T-cell (primary cell): ENCODE measurements around the gene CDH8. TPM values are rescaled to one million over a fixed set of nuclear protein-coding genes. Genes with fewer than 3 reads are reported as not detected.

ENCODE experiments used
- ATAC-seq, 4 experiments: fragments of 200-7000 bp in 3 of 4; fragments of 150-1000 bp in 1 of 4; cut with Tn5 transposase; replicated peaks in 1 of 4; 1 replicate in 3 of 4; 2 replicates in 1 of 4; pipeline ENCODE4 v1.10.0; 2021; ENCODE audit warnings: moderate library complexity in 3 of 4, mild to moderate bottlenecking in 2 of 4, moderate number of reproducible peaks in 1 of 4
- CTCF ChIA-PET, 2 donors: fragments of 300-600 bp; sonication (Branson Sonifier 250); formaldehyde crosslinking; loops; one replicate each; lab custom pipeline; 2022; ENCODE audit warnings: antibody characterized with exemption in 2 of 2; lab: Charles Lee
- POLR2A ChIA-PET, 2 donors: fragments of 300-600 bp; sonication (Branson Sonifier 250); formaldehyde crosslinking; loops; one replicate each; lab custom pipeline; 2022; ENCODE audit warnings: antibody characterized with exemption in 2 of 2; lab: Charles Lee
- DNase-seq, 35 experiments: peaks; one replicate each; pipeline versions ENCODE4 v3.0.0 to v3.0.0-alpha.2; 2013 to 2023
- H3K27ac ChIP-seq: one replicate; pipeline ENCODE4 v1.5.1; 2013; ENCODE audit warnings: low read length
- H3K27me3 ChIP-seq, 2 experiments: replicated peaks in 1 of 2; 1 replicate in 1 of 2; 2 replicates in 1 of 2; pipeline versions ENCODE4 v1.6.1 to v1.7.0; 2013; ENCODE audit warnings: low read length in 1 of 2, mixed read lengths in 1 of 2; ENCODE audit not compliant: control insufficient read depth in 2 of 2, insufficient read depth in 2 of 2; ENCODE audit errors: extremely low read depth in 1 of 2
- H3K36me3 ChIP-seq, 2 donors: 1 replicate in 1 of 2; 2 replicates in 1 of 2; pipeline versions ENCODE4 v1.6.1 to v1.7.0; 2013; ENCODE audit warnings: low read length in 1 of 2; ENCODE audit not compliant: control insufficient read depth in 2 of 2, insufficient read depth in 1 of 2; ENCODE audit errors: extremely low read depth in 1 of 2
- H3K4me1 ChIP-seq, 2 experiments: 1 replicate in 1 of 2; 2 replicates in 1 of 2; pipeline versions ENCODE4 v1.6.1 to v1.7.0; 2013; ENCODE audit warnings: low read length in 2 of 2, mixed read lengths in 1 of 2; ENCODE audit not compliant: insufficient read depth in 2 of 2, control insufficient read depth in 1 of 2; ENCODE audit errors: extremely low read depth in 1 of 2
- H3K4me3 ChIP-seq, 2 donors: 1 replicate in 1 of 2; 2 replicates in 1 of 2; pipeline versions ENCODE4 v1.5.1 to v1.7.0; 2013; ENCODE audit warnings: mild to moderate bottlenecking in 2 of 2, low read length in 1 of 2, moderate library complexity in 1 of 2; ENCODE audit not compliant: control insufficient read depth in 1 of 2; ENCODE audit errors: extremely low read depth in 1 of 2
- H3K9me3 ChIP-seq: 2 replicates; pipeline ENCODE4 v1.7.0; 2013
- H3K27ac Mint-ChIP-seq, 2 donors: one replicate each; pipeline ENCODE4 v1.8.0; 2020 to 2021; ENCODE audit warnings: mild to moderate bottlenecking in 2 of 2, mixed read lengths in 2 of 2
- H3K27me3 Mint-ChIP-seq, 2 donors: one replicate each; pipeline ENCODE4 v1.8.0; 2021 to 2022; ENCODE audit warnings: mixed read lengths in 2 of 2
- H3K36me3 Mint-ChIP-seq: one replicate; pipeline ENCODE4 v1.8.0; 2021; ENCODE audit warnings: mixed read lengths
- H3K4me1 Mint-ChIP-seq, 3 donors: one replicate each; pipeline ENCODE4 v1.8.0; 2020 to 2022; ENCODE audit warnings: mixed read lengths in 3 of 3, mild to moderate bottlenecking in 1 of 3
- H3K4me3 Mint-ChIP-seq, 3 donors: one replicate each; pipeline ENCODE4 v1.8.0; 2020 to 2022; ENCODE audit warnings: mild to moderate bottlenecking in 3 of 3, mixed read lengths in 3 of 3, moderate library complexity in 3 of 3
- H3K9me3 Mint-ChIP-seq, 3 donors: one replicate each; pipeline ENCODE4 v1.8.0; 2020 to 2022; ENCODE audit warnings: mixed read lengths in 3 of 3
- WGBS: methylation state at CpG from one replicate; pipeline ENCODE4 v1.1.5; 2013; ENCODE audit warnings: missing lambda C conversion rate; ENCODE audit not compliant: insufficient coverage; 5-methylcytosine and 5-hydroxymethylcytosine counted together
- total RNA-seq, 35 experiments: library from RNA in 6 of 35; stranded (reverse) in 6 of 35; fragments of 120-200 nt in 1 of 35; gene quantifications; one replicate each; pipeline versions ENCODE4 v1.2.1 to v1.2.4 and lab custom pipeline; 2013 to 2026

The CDH8 gene
- total RNA-seq, 5 donors from 2014 or later (not counting 1 experiment from before 2014, with no cell fraction given) = 0.39 to 1.0 TPM; not detected in 3

DNA sequence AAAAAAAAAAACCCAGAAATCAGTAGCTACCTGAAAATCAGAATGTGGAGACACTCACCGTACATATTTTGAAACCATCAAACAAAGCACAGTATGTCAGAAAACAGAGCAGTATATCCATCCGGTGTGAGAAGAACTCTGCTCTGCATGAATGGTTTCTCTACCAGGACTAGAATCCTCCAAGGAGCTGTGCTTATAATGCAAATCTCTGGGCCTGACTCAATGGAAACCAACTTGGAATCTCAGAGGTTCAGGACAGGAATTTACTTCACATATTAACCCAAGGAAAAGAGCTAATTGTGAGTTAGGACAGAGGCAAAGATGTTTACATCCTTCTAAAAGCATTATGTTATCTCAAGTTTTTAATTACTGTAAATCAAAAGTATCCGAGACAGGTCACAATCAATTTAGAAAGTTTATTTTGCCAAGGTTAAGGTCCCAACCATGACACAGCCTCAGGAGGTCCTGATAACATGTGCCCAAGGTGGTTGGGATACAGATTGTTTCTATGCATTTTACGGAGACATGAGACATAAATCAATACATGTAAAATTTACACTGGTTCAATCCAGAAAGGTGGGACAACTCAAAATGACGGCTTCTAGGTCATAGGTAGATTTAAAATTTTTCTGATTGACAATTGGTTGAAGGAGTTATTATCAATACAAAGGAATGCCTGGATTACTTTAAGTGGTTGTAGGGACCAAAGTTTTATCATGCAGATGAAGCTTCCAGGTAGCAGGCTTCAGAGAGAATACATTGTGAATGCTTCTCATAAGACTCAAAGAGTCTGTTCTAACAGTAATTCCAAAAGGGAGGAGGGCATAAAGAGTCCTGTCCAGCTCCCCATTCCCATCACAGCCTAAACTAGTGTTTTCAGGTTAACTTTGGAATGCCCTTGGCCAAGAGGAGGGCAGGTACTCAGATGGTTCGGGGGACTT, 164.1 kb downstream of the CDH8 start:
- H3K36me3 ChIP-seq = no peaks in the 10 kb centered on the region
- H3K4me3 ChIP-seq = no peak overlapping the region
- no peaks in the 10 kb centered on the region for H3K36me3 Mint-ChIP-seq
- H3K4me1 ChIP-seq = no peaks in the 10 kb centered on the region
- no peaks in the 10 kb centered on the region for H3K27me3 ChIP-seq
- DNase-seq = no peak
- no peak overlapping the region for H3K27ac Mint-ChIP-seq
- 93% methylated on average over 3 of the region's 6 CpGs for WGBS
- no peaks in the 10 kb centered on the region for H3K9me3 ChIP-seq
- no peaks in the 10 kb centered on the region for H3K4me1 Mint-ChIP-seq
- POLR2A ChIA-PET = no interaction called here
- H3K27ac ChIP-seq = no peak overlapping the region
- peaks cover 18 to 40% (median 22%) of the 10 kb centered on the region in 3 donors for H3K9me3 Mint-ChIP-seq
- H3K27me3 Mint-ChIP-seq = no peaks in the 10 kb centered on the region
- no peak overlapping the region for H3K4me3 Mint-ChIP-seq
- no peak for ATAC-seq
- CTCF ChIA-PET = interaction anchor here in 1 of 2 donors (1.5 kb wide), 1 partner anchor 10 kb away, joined by 5 read pairs; no protein-coding TSS in a partner anchor

DNA sequence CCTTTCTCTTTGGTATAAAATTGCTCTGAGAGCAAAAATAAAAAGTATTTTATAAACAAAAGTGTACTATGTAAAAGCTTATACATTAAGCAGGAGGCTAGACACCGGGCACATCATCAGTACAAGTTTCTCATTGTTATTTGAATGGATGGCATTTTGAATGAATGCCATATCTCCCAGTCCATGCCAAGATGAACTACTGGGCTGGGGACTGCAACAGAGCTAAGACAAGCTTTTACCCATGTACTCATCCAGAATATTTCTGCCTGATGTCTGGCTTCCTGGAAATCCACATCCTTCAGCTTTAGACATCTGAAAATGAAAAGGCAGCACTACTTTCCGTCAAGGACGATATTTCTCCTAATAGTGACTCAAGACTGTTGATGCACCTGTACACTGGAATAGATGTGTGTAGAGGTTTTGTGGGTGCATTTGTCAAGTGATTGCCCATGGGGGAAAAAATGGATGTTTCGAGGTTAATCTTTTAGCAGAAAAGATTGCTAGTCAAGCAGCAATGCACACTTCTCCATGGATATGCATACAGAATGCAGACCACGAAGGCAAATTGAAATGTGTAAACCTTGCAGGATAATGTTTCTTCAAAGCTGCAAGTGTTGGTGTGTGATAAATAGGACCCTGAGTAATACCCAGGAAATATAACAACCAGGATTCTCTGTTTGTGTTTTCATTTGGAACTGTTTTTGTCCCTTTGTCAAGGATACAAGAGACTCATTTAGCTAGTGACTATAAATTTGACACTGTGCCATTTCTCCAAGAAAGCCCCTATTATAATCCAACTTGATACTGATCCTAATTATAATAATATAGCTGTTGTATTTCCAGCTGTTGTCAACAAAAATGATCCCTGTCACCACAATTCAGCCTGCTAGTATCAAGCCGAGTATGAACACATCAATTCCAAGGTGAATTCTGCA, 173.8 kb downstream of the CDH8 start:
- Mint-ChIP-seq H3K27me3 (no peaks in the 10 kb centered on the region), H3K27ac (no peak overlapping the region), H3K4me1 (no peaks in the 10 kb centered on the region), H3K9me3 (peaks cover 12 to 43% (median 23%) of the 10 kb centered on the region in 3 donors), H3K4me3 (no peak overlapping the region), H3K36me3 (no peaks in the 10 kb centered on the region)
- POLR2A ChIA-PET = no interaction called here
- DNase-seq = no peak
- Histone ChIP-seq H3K27me3 (no peaks in the 10 kb centered on the region), H3K4me1 (no peaks in the 10 kb centered on the region), H3K9me3 (peaks cover 3% of the 10 kb centered on the region), H3K4me3 (no peak overlapping the region), H3K36me3 (no peaks in the 10 kb centered on the region), H3K27ac (no peak overlapping the region)
- ATAC-seq = no peak
- WGBS = 83% methylated on average over 1 of the region's 6 CpGs
- CTCF ChIA-PET = interaction anchor here in 1 of 2 donors (0.5 kb wide), 1 partner anchor 17 kb away, joined by 3 read pairs; no protein-coding TSS in a partner anchor

DNA sequence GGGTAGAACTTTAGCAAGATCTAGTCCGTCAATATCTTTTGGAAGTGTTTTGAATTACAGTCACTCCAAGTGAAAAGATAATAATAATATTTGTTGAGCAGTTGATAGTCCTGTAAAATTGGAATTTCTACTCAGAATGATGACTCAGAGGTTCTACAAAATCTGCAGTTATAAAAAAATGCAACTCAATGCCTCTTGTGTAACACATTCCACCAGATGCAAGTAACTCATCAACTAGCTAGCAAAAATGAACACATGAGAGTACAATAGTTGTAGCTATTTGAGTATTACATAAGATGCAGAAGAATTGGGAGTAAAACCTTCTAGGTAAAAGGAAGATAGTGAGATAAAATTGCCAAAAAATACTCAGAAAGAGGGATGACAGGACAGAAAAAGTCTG, 177.2 kb downstream of the CDH8 start:
- Histone ChIP-seq H3K36me3 (no peaks in the 10 kb centered on the region), H3K4me1 (no peaks in the 10 kb centered on the region), H3K9me3 (peaks cover 3% of the 10 kb centered on the region), H3K4me3 (no peak overlapping the region), H3K27me3 (no peaks in the 10 kb centered on the region), H3K27ac (no peak overlapping the region)
- no peak overlapping the region for H3K27ac Mint-ChIP-seq
- CTCF ChIA-PET = no interaction called here
- no peaks in the 10 kb centered on the region for H3K27me3 Mint-ChIP-seq
- H3K4me1 Mint-ChIP-seq = no peaks in the 10 kb centered on the region
- POLR2A ChIA-PET = no interaction called here
- no CpG with 5 or more reads among the region's 1 CpG for WGBS
- no peak overlapping the region for H3K4me3 Mint-ChIP-seq
- ATAC-seq = no peak
- peaks cover 12 to 35% (median 28%) of the 10 kb centered on the region in 3 donors for H3K9me3 Mint-ChIP-seq
- DNase-seq = no peak
- no peaks in the 10 kb centered on the region for H3K36me3 Mint-ChIP-seq

DNA sequence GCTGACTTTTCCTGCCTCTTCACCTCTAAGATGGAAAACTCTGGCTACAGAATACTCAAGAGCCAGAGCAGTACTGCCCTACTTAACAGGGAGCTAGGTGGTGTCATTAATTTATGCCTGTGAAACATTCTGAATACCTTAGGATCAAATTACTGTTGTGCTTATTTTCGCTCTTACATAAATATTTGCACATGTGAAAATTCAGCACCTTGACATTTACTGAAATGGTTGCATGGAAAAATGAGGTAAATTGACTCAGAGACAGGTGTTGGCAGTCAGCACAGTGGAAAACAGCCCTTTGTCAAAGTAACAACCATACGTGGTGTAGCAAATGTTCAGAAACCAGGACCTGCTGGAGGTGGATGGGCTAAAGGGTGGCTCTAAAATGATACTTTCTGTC, 193.6 kb downstream of the CDH8 start:
- ChIA-PET POLR2A (no interaction called here), CTCF (no interaction called here)
- ATAC-seq = no peak
- no peaks in the 10 kb centered on the region for H3K27me3 ChIP-seq
- H3K9me3 Mint-ChIP-seq = peaks cover 5 to 28% (median 27%) of the 10 kb centered on the region in 3 donors
- H3K36me3 Mint-ChIP-seq = no peaks in the 10 kb centered on the region
- H3K4me1 ChIP-seq = no peaks in the 10 kb centered on the region
- H3K27me3 Mint-ChIP-seq = no peaks in the 10 kb centered on the region
- no peak overlapping the region for H3K4me3 Mint-ChIP-seq
- WGBS = no CpG with 5 or more reads among the region's 2 CpGs
- H3K36me3 ChIP-seq = no peaks in the 10 kb centered on the region
- H3K4me3 ChIP-seq = no peak overlapping the region
- no peak overlapping the region for H3K27ac Mint-ChIP-seq
- no peaks in the 10 kb centered on the region for H3K4me1 Mint-ChIP-seq
- H3K27ac ChIP-seq = no peak overlapping the region
- peaks cover 2% of the 10 kb centered on the region for H3K9me3 ChIP-seq
- DNase-seq = no peak

DNA sequence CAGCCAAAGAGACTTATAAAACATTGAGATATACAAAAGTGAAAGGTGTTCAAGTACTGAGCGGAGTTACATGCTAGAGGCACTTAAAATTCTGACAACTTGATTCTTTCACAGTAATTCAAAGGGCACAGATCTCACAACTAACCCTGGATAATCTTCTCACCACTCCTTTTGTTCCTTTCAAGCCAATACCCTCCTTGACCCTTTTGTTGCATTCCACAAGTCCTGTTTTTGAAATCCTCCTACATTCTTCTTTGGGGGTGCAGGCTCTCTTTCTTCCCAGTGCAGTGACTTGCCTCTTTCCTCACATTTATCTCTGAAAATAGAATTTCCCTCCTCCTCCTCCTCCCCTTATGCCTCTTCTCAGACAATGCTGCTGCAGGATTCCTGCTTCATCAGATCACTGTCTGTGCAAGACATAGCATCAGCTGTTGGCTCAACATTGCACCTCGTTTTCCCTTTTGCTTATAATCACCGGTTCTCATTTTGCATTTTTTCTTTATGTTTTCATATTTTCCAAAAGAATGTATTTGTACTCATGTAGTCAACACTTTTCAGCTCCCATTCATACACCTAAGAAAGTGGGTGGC, 199.3 kb downstream of the CDH8 start:
- Mint-ChIP-seq H3K27me3 (no peaks in the 10 kb centered on the region), H3K9me3 (peaks cover 13 to 46% (median 30%) of the 10 kb centered on the region in 3 donors), H3K4me3 (no peak overlapping the region), H3K4me1 (no peaks in the 10 kb centered on the region), H3K36me3 (no peaks in the 10 kb centered on the region), H3K27ac (no peak overlapping the region)
- Histone ChIP-seq H3K4me3 (no peak overlapping the region), H3K27ac (no peak overlapping the region), H3K9me3 (no peaks in the 10 kb centered on the region), H3K4me1 (no peaks in the 10 kb centered on the region), H3K27me3 (no peaks in the 10 kb centered on the region), H3K36me3 (no peaks in the 10 kb centered on the region)
- ChIA-PET POLR2A (no interaction called here), CTCF (no interaction called here)
- 57% methylated on average over 1 of the region's 3 CpGs for WGBS
- ATAC-seq (no peak), DNase-seq (no peak)

DNA sequence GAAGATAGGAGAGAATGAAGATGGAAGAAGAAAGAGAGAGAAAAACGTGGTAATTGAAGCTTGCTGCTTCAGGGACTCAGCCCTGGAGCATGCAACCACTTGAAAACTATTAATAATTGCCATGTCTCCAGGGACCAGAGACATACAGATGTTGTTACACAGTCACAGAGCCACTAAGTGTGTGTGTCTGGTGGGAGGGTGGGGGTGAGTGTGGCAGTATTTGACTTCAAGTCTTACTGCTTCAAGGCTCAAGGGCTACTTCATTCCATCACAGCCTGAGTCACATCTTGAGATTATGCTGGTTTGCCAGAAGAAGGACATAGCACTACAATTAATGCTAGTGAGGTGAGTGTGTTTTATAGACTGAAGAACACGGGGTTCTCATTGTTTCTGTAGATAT, 202.2 kb downstream of the CDH8 start:
- Histone ChIP-seq H3K4me3 (no peak overlapping the region), H3K27me3 (no peaks in the 10 kb centered on the region), H3K4me1 (no peaks in the 10 kb centered on the region), H3K27ac (no peak overlapping the region), H3K9me3 (no peaks in the 10 kb centered on the region), H3K36me3 (no peaks in the 10 kb centered on the region)
- Mint-ChIP-seq H3K4me3 (no peak overlapping the region), H3K4me1 (no peaks in the 10 kb centered on the region), H3K27me3 (no peaks in the 10 kb centered on the region), H3K27ac (no peak overlapping the region), H3K9me3 (peaks cover 14 to 46% (median 32%) of the 10 kb centered on the region in 3 donors), H3K36me3 (no peaks in the 10 kb centered on the region)
- no peak for ATAC-seq
- CTCF ChIA-PET = no interaction called here
- 0% methylated on average over 1 of the region's 2 CpGs for WGBS
- POLR2A ChIA-PET = no interaction called here
- no peak for DNase-seq
